K562 (cell line): ENCODE results near the gene CCDC27. TPM values are rescaled to one million over a fixed set of nuclear protein-coding genes. Genes with fewer than 3 reads are reported as not detected.

ENCODE experiments used
- ARID4B ChIP-seq: sonication (generic); formaldehyde crosslinking; IDR thresholded peaks from 2 replicates; pipeline ENCODE4 v1.8.0; 2022; ENCODE audit warnings: mild to moderate bottlenecking, missing genetic modification reagents
- CBFA2T2 ChIP-seq: fragments of 450-650 bp; conservative IDR thresholded peaks from 2 replicates; pipeline ENCODE4 v1.6.1; 2017; ENCODE audit warnings: mild to moderate bottlenecking
- FOXK2 ChIP-seq, 2 experiments: fragments of 450-650 bp; IDR thresholded peaks in 1 of 2; conservative IDR thresholded peaks in 1 of 2; 2 replicates each; pipeline ENCODE4 v1.6.1; 2016; ENCODE audit warnings: low read depth in 2 of 2, mild to moderate bottlenecking in 1 of 2
- KAT7 ChIP-seq: sonication (generic); formaldehyde crosslinking; IDR thresholded peaks from 2 replicates; pipeline ENCODE4 v1.8.0; 2022; ENCODE audit warnings: missing genetic modification reagents, mild to moderate bottlenecking, borderline replicate concordance
- NUFIP1 ChIP-seq: fragments of 450-650 bp; IDR thresholded peaks from 2 replicates; pipeline ENCODE4 v1.6.1; 2018; ENCODE audit not compliant: partially characterized antibody
- POLR2H ChIP-seq: IDR thresholded peaks from 2 replicates; pipeline ENCODE4 v1.6.1; 2016; ENCODE audit warnings: missing genetic modification characterization, low read depth, mild to moderate bottlenecking, control low read depth, missing compliant biosample characterization, moderate library complexity
- RBM34 ChIP-seq: fragments of 200-400 bp; formaldehyde crosslinking; IDR thresholded peaks from 2 replicates; pipeline ENCODE4 v1.6.1; 2018; ENCODE audit warnings: low read length, borderline replicate concordance; ENCODE audit not compliant: insufficient read depth
- SRSF3 ChIP-seq: fragments of 200-400 bp; formaldehyde crosslinking; IDR thresholded peaks from 2 replicates; pipeline ENCODE4 v1.6.1; 2016; ENCODE audit warnings: mild to moderate bottlenecking, low read length, moderate library complexity; ENCODE audit not compliant: insufficient read depth
- STAT5A ChIP-seq: IDR thresholded peaks from 2 replicates; pipeline ENCODE4 v1.6.1; 2012; ENCODE audit warnings: low read length, inconsistent platforms, borderline replicate concordance
- ZNF318 ChIP-seq, 2 experiments: fragments of 450-650 bp; IDR thresholded peaks; 2 replicates each; pipeline ENCODE4 v1.6.1; 2016; ENCODE audit warnings: mild to moderate bottlenecking in 2 of 2, borderline replicate concordance in 1 of 2, low read depth in 1 of 2, moderate library complexity in 1 of 2
- ZNF41 ChIP-seq: fragments of 250-450 bp; sonication (Bioruptor Pico); conservative IDR thresholded peaks from 2 replicates; pipeline ENCODE4 v1.4.0; 2020; ENCODE audit warnings: mild to moderate bottlenecking
- ZNF507 ChIP-seq: conservative IDR thresholded peaks from 2 replicates; pipeline ENCODE4 v1.6.1; 2017; ENCODE audit warnings: missing genetic modification characterization, missing compliant biosample characterization
- polyA plus RNA-seq, 8 experiments: library from polyadenylated mRNA; depleted of rRNA in 4 of 8; stranded (reverse) in 5 of 8; unstranded in 3 of 8; fragments of >200 nt; fragmentation: Nextera tagmentation in 2 of 8; fragmentation: Illumina TruSeq in 1 of 8; extraction: Ambion mirVana in 2 of 8; extraction: Trizol in 1 of 8; gene quantifications; 2 replicates each; pipeline versions ENCODE4 v1.2.1 to v1.2.3, GENCODE V29; 2011 to 2014; ENCODE audit warnings: inconsistent platforms in 1 of 8, missing spikeins in 1 of 8
- total RNA-seq, 7 experiments: library from RNA; depleted of rRNA in 6 of 7; stranded (reverse); fragments of >200 nt in 6 of 7; fragmentation: Illumina TruSeq in 2 of 7; extraction: Trizol in 2 of 7; gene quantifications; 2 replicates each; pipeline versions ENCODE4 v1.2.1 to v1.2.3, GENCODE V29; 2011 to 2021; ENCODE audit warnings: low replicate concordance in 1 of 7
- TF ChIP-seq, protein P1 (sequence below): conservative IDR thresholded peaks from 2 replicates; pipeline ENCODE4 v1.6.1; 2011; ENCODE audit warnings: low read depth, mild to moderate bottlenecking, low read length; ENCODE audit not compliant: control insufficient read depth

Gene CCDC27
- total and polyA plus RNA-seq, 9 of the 15 experiments (the other 6 are each of a cell fraction or from before 2014, with no cell fraction given): 0.01 to 0.04 TPM; not detected in 7

DNA sequence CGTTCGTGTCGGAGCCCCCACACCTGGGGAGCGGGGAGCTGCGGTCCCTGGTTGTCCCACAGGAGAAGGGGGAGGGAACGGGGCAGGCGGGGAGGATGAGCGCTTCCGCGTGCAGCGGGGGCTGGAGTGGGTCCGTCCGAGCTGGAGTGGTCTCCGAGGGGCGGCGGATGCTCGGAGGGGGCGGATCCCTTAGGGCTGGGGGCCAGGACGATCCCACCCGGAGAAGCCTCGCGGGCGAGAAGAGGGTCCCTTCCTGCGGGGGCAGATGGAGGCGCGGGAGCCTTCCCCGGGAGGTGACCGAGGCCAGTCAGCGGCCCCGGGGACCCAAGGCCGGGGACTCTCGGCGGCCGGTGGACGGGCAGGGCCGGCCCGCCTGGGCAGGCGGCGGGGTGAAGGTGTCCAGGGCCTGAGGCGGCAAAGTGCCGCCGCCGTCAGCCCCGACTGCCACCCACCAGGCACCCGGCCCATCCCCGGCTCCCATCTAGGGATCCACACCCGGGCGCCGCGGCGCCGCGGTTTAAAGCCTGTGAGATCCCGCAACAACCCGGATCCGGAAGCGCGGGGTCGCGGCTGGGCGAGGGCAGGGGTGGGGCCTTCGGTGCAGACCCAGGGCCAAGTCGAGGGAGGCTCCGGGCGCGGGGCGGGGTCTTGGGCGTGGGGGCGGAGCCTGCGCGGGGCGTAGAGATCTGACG, 5.3 kb upstream of the CCDC27 start (continued):
- peak; percentile 48; the same call in 1 of the 2 replicates for TF ChIP-seq KAT7 (CRISPR knock-in tag)
- peak; percentile 37; the same call in 1 of the 2 replicates for TF ChIP-seq ARID4B (CRISPR knock-in tag)
- TF ChIP-seq, protein P1, sequence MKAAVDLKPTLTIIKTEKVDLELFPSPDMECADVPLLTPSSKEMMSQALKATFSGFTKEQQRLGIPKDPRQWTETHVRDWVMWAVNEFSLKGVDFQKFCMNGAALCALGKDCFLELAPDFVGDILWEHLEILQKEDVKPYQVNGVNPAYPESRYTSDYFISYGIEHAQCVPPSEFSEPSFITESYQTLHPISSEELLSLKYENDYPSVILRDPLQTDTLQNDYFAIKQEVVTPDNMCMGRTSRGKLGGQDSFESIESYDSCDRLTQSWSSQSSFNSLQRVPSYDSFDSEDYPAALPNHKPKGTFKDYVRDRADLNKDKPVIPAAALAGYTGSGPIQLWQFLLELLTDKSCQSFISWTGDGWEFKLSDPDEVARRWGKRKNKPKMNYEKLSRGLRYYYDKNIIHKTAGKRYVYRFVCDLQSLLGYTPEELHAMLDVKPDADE: no peak
- no peak for TF ChIP-seq POLR2H (tag)
- TF ChIP-seq NUFIP1: no peak
- no peak for TF ChIP-seq ZNF318 (IDR thresholded peaks at IDR 0.05; ENCODE audit: borderline replicate concordance in 1 of 2, low read depth in 1 of 2)
- TF ChIP-seq RBM34: 0 out of 2 replicates have a peak, but pooled peaks have one; percentile 68
- no peak for TF ChIP-seq FOXK2 (conservative IDR thresholded peaks at IDR 0.05 in 1 of 2, IDR thresholded peaks at IDR 0.05 in 1 of 2; ENCODE audit: low read depth in 2 of 2)
- TF ChIP-seq CBFA2T2: no peak
- TF ChIP-seq SRSF3: no peak
- no peak for TF ChIP-seq ZNF41 (CRISPR knock-in tag)
- no peak for TF ChIP-seq ZNF507 (tag)
- TF ChIP-seq STAT5A: no peak
